ENCODE data around the gene HDAC2.
"Not testable (repeated sequence)": the region's sequence is repeated elsewhere in the genome, so short reads cannot be mapped to it uniquely, and the experiment has no call there.

Gene HDAC2
- 38.1 to 93.8 (median 70.2) reads per million in 17 experiments for total RNA-seq

GRCh38 chr6:113970805-113971676 lies at the start of gene HDAC2:
Gene HDAC2 (minus strand): TSS chr6:113971148. CDS start chr6:113970908, 240 bp downstream.
- peak; percentile 91 to 96 (median 92) for DNase-seq

GRCh38 chr6:114020196-114020595 lies 49.2 kb upstream of the HDAC2 start:
- no peak for DNase-seq

- not testable (repeated sequence) for DNase-seq
Observed at GRCh38 chr6:114017146-114017545, 46.2 kb upstream of the HDAC2 start.

- not testable (repeated sequence) for DNase-seq
Observed at GRCh38 chr6:114014106-114014505, 43.2 kb upstream of the HDAC2 start.

- DNase-seq: not testable (repeated sequence)
Observed at GRCh38 chr6:114011486-114011885, 40.5 kb upstream of the HDAC2 start.

- no peak for DNase-seq
Observed at GRCh38 chr6:114010540-114010939, 39.6 kb upstream of the HDAC2 start.

GRCh38 chr6:114009192-114009591 lies 38.2 kb upstream of the HDAC2 start:
- DNase-seq: no peak

GRCh38 chr6:114008331-114008730 lies 37.4 kb upstream of the HDAC2 start:
- no peak for DNase-seq

- no peak for DNase-seq
Observed at GRCh38 chr6:114007516-114007915, 36.6 kb upstream of the HDAC2 start.

GRCh38 chr6:114001354-114001753 lies 30.4 kb upstream of the HDAC2 start:
- DNase-seq: no peak

GRCh38 chr6:114000069-114000468 lies 29.1 kb upstream of the HDAC2 start:
- no peak for DNase-seq

- DNase-seq: no peak
Observed at GRCh38 chr6:113999284-113999683, 28.3 kb upstream of the HDAC2 start.

- no peak for DNase-seq
Observed at GRCh38 chr6:113998811-113999210, 27.9 kb upstream of the HDAC2 start.

GRCh38 chr6:113997116-113997515 lies 26.2 kb upstream of the HDAC2 start:
- no peak for DNase-seq

- DNase-seq: no peak
Observed at GRCh38 chr6:113995634-113996033, 24.7 kb upstream of the HDAC2 start.

GRCh38 chr6:113994934-113995342 lies 24.0 kb upstream of the HDAC2 start:
- peak; percentile 46 to 67 (median 63) for DNase-seq

- no peak for DNase-seq
Observed at GRCh38 chr6:113989675-113990074, 18.7 kb upstream of the HDAC2 start.

GRCh38 chr6:113982675-113983074 lies 11.7 kb upstream of the HDAC2 start:
- DNase-seq: not testable (repeated sequence)

GRCh38 chr6:113982055-113982550 lies 11.2 kb upstream of the HDAC2 start:
- no peak for DNase-seq

GRCh38 chr6:113980937-113981554 lies 10.1 kb upstream of the HDAC2 start:
- DNase-seq: peak in 3 of 4 experiments; percentile 15 to 18 (median 17)

- peak; percentile 19 to 77 (median 62) for DNase-seq
Observed at GRCh38 chr6:113979937-113980336, 9.0 kb upstream of the HDAC2 start.

GRCh38 chr6:113978084-113978675 lies 7.2 kb upstream of the HDAC2 start:
- DNase-seq: peak in 2 of 4 experiments; percentile 13 to 25

GRCh38 chr6:113976806-113977205 lies 5.9 kb upstream of the HDAC2 start:
- DNase-seq: no peak

Measured in suppressor macrophage (primary cell).